ENCODE measurements around the gene CLMN. TPM values are rescaled to one million over a fixed set of nuclear protein-coding genes. Genes with fewer than 3 reads are reported as not detected.

CLMN gene
- total and polyA plus RNA-seq, 5 donors from 2014 or later, result 0.17 to 0.90 TPM; not detected in 3

DNA sequence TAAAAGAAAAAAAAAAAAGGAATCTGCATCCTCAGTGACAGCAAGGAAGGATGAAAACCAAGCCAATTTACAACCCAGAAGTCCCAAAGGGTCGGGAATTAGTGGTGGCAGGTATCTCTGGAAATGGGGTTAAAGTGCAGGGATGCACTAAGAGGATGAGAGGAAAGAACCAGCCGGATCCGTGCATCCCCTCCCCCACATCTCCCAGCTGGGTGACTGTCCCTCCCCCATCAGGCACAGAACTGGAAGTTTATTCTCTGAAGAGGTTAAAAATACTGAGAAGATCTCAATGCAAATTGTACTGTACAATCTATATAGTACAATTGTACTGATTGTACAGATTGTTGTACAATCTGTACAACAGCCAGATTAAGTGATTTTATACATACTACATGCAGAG lies 15.4 kb downstream of the CLMN start:
- Histone ChIP-seq H3K4me1 (ENCODE audit: control insufficient read depth, insufficient read depth, low read length, poor library complexity, severe bottlenecking) (no peaks in the 10 kb centered on the region), H3K9me3 (ENCODE audit: control insufficient read depth in 2 of 2, low read length in 2 of 2) (no peaks in the 10 kb centered on the region), H3K27me3 (ENCODE audit: control insufficient read depth, insufficient read depth, low read length) (no peaks in the 10 kb centered on the region), H3K27ac (ENCODE audit: insufficient read depth, low read length, poor library complexity, severe bottlenecking) (no peak overlapping the region), H3K36me3 (ENCODE audit: control insufficient read depth, insufficient read depth, low read length) (no peaks in the 10 kb centered on the region), H3K4me3 (ENCODE audit: low read depth, low read length) (no peak overlapping the region)
- H3K4me3 Mint-ChIP-seq, result no peak overlapping the region
- peaks cover 16% of the 10 kb centered on the region for H3K27me3 Mint-ChIP-seq
- ATAC-seq (ENCODE audit: low read depth in 2 of 2) (no peak), DNase-seq (no peak)
- no peak overlapping the region for H3K27ac Mint-ChIP-seq
- H3K9me3 Mint-ChIP-seq, result no peaks in the 10 kb centered on the region
- no peaks in the 10 kb centered on the region for H3K36me3 Mint-ChIP-seq
- H3K4me1 Mint-ChIP-seq, result no peaks in the 10 kb centered on the region

DNA sequence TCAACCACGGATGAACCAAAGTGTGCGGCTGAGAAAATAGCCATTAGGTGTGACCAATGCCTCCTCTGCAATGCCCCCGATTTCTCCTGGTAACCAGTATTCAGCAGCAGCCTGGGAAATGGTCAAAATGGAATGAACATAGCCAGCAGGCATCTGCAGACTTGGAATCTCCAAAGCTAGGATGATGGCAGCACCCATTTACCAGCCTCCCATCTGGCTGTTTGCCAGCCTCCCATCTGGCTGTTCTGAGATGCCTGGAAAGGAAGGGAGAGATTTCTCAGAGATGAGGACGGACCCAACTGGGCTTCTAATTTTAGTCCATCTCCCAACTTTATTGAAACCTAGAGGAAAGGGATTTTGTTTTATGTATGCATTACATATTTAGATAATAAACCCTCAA lies 16.2 kb downstream of the CLMN start:
- no peak for DNase-seq
- Mint-ChIP-seq H3K4me3 (no peak overlapping the region), H3K4me1 (no peaks in the 10 kb centered on the region), H3K27me3 (peaks cover 14% of the 10 kb centered on the region), H3K36me3 (no peaks in the 10 kb centered on the region), H3K27ac (no peak overlapping the region), H3K9me3 (no peaks in the 10 kb centered on the region)
- Histone ChIP-seq H3K4me1 (ENCODE audit: control insufficient read depth, insufficient read depth, low read length, poor library complexity, severe bottlenecking) (no peaks in the 10 kb centered on the region), H3K4me3 (ENCODE audit: low read depth, low read length) (no peak overlapping the region), H3K27me3 (ENCODE audit: control insufficient read depth, insufficient read depth, low read length) (no peaks in the 10 kb centered on the region), H3K36me3 (ENCODE audit: control insufficient read depth, insufficient read depth, low read length) (no peaks in the 10 kb centered on the region), H3K9me3 (ENCODE audit: control insufficient read depth in 2 of 2, low read length in 2 of 2) (no peaks in the 10 kb centered on the region), H3K27ac (ENCODE audit: insufficient read depth, low read length, poor library complexity, severe bottlenecking) (no peak overlapping the region)
- no peak for ATAC-seq (ENCODE audit: low read depth in 2 of 2)

DNA sequence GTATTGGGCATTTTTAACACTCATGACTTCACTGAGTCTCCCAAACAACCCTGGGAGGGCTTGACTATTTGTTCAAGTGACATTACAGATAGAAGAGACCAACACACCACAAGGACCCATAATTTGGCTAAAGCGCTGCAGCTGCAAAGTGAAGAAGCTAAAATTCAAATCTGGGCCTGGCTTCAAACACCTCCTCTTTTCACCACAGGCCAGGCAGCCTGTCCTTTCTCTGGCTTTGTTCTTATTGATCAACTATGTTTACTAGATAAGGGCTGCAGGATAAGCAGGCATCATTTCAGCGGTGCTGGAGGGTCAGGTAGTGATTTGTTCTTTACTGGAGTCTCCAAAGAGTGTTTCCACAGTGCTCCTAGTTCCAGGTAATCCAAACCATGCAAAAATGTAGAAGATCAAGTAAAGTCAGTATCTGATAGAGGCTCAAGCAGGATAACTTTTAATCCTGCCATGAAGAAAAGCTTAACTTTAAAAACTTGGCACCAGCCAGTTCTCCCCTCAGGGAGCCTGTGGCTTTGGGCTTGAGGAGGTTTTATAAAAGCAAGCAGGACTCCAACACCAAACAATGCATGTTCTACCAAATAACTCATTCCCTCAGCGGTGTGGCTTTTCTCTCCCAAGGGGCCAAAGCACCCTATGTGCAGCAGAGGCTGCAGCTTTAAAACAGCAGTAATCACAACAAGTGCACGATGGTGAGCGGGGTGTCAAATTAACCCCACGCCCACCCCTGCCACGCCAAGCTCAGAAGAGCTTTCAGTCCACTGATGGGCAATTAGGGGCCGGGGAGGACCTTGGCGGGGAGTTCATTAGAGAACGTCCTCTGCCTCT lies 16.8 kb downstream of the CLMN start:
- Mint-ChIP-seq H3K4me3 (no peak overlapping the region), H3K9me3 (no peaks in the 10 kb centered on the region), H3K4me1 (no peaks in the 10 kb centered on the region), H3K36me3 (no peaks in the 10 kb centered on the region), H3K27me3 (peaks cover 14% of the 10 kb centered on the region), H3K27ac (no peak overlapping the region)
- H3K36me3 ChIP-seq (ENCODE audit: control insufficient read depth, insufficient read depth, low read length), result no peaks in the 10 kb centered on the region
- H3K27ac ChIP-seq (ENCODE audit: insufficient read depth, low read length, poor library complexity, severe bottlenecking), result no peak overlapping the region
- no peak overlapping the region for H3K4me3 ChIP-seq (ENCODE audit: low read depth, low read length)
- H3K27me3 ChIP-seq (ENCODE audit: control insufficient read depth, insufficient read depth, low read length), result no peaks in the 10 kb centered on the region
- no peaks in the 10 kb centered on the region for H3K9me3 ChIP-seq (ENCODE audit: control insufficient read depth in 2 of 2, low read length in 2 of 2)
- no peak for DNase-seq
- no peak for ATAC-seq (ENCODE audit: low read depth in 2 of 2)
- no peaks in the 10 kb centered on the region for H3K4me1 ChIP-seq (ENCODE audit: control insufficient read depth, insufficient read depth, low read length, poor library complexity, severe bottlenecking)

DNA sequence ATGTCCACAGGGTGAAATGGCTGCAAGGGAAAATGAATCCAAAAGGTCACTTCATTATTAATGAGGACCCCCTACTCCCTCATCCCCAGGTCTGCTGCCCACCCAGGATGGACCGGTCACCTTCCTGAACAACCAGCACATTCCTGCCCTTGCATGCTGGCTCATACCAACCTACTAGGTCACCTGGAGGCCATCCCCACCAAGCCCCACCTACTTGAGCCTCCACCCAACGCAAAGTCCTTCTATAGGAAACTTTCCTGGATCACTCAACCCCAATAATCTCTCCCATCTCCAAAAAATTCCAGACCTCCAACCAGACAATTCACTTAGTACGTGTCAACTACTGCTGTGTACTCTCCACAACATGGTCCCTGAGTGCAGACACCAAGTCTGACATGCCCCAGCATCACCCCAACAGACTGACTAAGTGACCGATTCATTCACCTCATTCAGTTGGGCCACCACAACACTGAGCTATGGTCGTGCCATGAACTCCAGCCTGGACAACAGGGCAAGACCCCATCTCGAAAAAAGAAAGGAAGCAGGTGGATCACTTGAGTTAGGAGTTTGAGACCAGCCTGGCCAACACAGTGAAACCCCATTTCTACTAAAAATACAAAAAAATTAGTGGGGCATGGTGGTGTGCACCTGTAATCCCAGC lies 18.1 kb downstream of the CLMN start:
- Histone ChIP-seq H3K4me3 (ENCODE audit: low read depth, low read length) (no peak overlapping the region), H3K27me3 (ENCODE audit: control insufficient read depth, insufficient read depth, low read length) (no peaks in the 10 kb centered on the region), H3K27ac (ENCODE audit: insufficient read depth, low read length, poor library complexity, severe bottlenecking) (no peak overlapping the region), H3K36me3 (ENCODE audit: control insufficient read depth, insufficient read depth, low read length) (no peaks in the 10 kb centered on the region), H3K4me1 (ENCODE audit: control insufficient read depth, insufficient read depth, low read length, poor library complexity, severe bottlenecking) (no peaks in the 10 kb centered on the region), H3K9me3 (ENCODE audit: control insufficient read depth in 2 of 2, low read length in 2 of 2) (no peaks in the 10 kb centered on the region)
- Mint-ChIP-seq H3K4me3 (no peak overlapping the region), H3K27ac (no peak overlapping the region), H3K27me3 (peaks cover 14% of the 10 kb centered on the region), H3K4me1 (no peaks in the 10 kb centered on the region), H3K36me3 (no peaks in the 10 kb centered on the region), H3K9me3 (no peaks in the 10 kb centered on the region)
- DNase-seq (no peak), ATAC-seq (ENCODE audit: low read depth in 2 of 2) (no peak)

DNA sequence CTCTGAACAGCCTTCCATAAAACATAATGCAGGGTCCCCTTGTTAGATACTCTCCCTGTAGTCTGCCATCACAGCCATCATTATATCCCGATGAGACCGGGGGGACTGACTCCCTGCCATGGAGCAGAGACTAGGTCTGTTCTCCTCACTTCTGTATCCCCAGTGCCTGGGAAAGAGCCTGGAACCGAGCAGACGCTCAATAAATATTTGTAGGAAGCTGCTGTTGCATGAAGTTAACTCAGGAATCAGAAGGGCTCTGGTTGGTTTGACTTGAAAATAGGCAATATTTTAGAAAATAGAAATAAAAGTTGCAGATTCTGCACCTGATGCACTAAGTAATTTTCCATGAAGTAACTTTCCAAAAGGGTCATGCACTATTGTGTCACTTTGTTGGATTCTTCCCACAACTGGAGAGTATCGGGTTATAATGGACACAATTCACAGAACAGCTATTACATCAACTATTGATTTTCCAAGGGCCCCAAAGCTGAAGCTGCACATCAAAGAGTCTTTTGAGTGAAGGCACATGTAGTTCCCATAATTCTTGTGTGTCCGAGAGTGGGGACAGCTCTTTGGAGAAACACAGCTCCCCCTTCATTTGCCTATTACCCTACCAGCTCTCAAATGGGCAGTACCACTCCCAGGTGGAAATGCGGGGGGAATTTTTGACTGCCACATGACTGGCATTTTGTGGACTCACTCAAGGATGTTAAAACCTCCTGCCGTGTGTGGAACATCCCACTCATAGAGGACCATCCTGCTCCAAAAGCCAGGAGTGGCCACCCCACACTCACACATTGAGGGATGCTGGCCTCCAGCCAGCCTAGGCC lies 18.8 kb downstream of the CLMN start:
- H3K27ac Mint-ChIP-seq, result no peak overlapping the region
- ATAC-seq (ENCODE audit: low read depth in 2 of 2), result no peak
- Histone ChIP-seq H3K27ac (ENCODE audit: insufficient read depth, low read length, poor library complexity, severe bottlenecking) (no peak overlapping the region), H3K36me3 (ENCODE audit: control insufficient read depth, insufficient read depth, low read length) (no peaks in the 10 kb centered on the region), H3K27me3 (ENCODE audit: control insufficient read depth, insufficient read depth, low read length) (no peaks in the 10 kb centered on the region), H3K4me1 (ENCODE audit: control insufficient read depth, insufficient read depth, low read length, poor library complexity, severe bottlenecking) (no peaks in the 10 kb centered on the region), H3K9me3 (ENCODE audit: control insufficient read depth in 2 of 2, low read length in 2 of 2) (no peaks in the 10 kb centered on the region), H3K4me3 (ENCODE audit: low read depth, low read length) (no peak overlapping the region)
- peaks cover 14% of the 10 kb centered on the region for H3K27me3 Mint-ChIP-seq
- H3K4me3 Mint-ChIP-seq, result no peak overlapping the region
- H3K9me3 Mint-ChIP-seq, result peaks cover 0 to 1% (median 0%) of the 10 kb centered on the region in 7 donors
- no peaks in the 10 kb centered on the region for H3K4me1 Mint-ChIP-seq
- H3K36me3 Mint-ChIP-seq, result no peaks in the 10 kb centered on the region
- DNase-seq, result no peak

DNA sequence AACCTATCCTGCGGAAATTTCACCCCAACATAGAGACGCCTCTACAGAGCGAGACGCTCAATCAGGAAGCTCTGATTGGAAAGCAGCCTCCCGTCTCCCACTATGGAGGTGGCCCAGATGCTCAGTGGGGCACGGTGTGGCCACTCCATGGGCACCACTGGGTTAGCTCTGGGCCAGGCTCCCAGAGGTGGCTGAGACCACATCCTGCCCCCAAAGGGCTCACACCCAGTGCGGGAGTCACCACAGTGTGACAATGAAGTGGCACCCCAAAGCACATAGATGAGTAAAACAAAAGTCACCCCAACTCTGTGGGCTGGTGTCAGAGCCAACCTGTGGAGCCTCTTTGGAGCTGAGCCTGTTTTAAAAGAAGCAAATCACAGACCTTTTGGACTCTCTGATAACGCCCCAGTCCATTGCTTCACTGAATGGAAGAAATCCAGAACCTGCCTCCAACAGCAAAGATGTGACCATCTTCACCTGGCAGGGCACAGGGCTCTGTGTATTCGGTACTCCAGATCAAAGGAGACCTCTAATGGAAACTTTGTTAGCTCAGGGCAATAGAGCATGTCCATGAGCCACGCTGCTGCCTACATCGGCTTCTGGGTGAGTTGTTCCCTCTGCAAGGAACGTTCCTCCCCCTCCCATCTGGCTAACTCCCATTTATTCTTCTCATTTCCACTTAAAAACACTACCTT lies 19.6 kb downstream of the CLMN start:
- Histone ChIP-seq H3K27me3 (ENCODE audit: control insufficient read depth, insufficient read depth, low read length) (no peaks in the 10 kb centered on the region), H3K9me3 (ENCODE audit: control insufficient read depth in 2 of 2, low read length in 2 of 2) (no peaks in the 10 kb centered on the region), H3K4me3 (ENCODE audit: low read depth, low read length) (no peak overlapping the region), H3K36me3 (ENCODE audit: control insufficient read depth, insufficient read depth, low read length) (no peaks in the 10 kb centered on the region), H3K4me1 (ENCODE audit: control insufficient read depth, insufficient read depth, low read length, poor library complexity, severe bottlenecking) (no peaks in the 10 kb centered on the region), H3K27ac (ENCODE audit: insufficient read depth, low read length, poor library complexity, severe bottlenecking) (no peak overlapping the region)
- Mint-ChIP-seq H3K27ac (no peak overlapping the region), H3K9me3 (peaks cover 0 to 4% (median 0%) of the 10 kb centered on the region in 7 donors), H3K4me3 (no peak overlapping the region), H3K4me1 (no peaks in the 10 kb centered on the region), H3K36me3 (no peaks in the 10 kb centered on the region), H3K27me3 (peaks cover 14% of the 10 kb centered on the region)
- DNase-seq (no peak), ATAC-seq (ENCODE audit: low read depth in 2 of 2) (no peak)

DNA sequence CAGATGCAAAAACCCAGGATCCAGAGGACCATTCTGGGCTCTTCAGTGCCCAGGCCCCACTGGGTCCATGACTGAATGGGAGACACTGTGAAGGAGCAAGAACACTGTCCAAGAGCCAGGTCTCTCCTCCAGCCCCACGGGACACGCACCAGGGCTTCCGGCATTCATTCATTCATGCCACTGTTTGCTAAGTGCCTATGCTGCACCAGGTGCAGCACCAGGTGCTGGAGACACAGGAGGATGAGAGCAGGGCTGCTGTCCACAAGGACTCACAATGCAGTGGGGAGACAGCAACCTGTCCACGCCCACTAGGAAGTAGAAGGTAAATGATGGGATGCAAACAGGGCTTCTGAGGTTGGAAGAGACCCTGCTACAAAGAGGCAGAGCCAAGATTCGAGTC lies 20.4 kb downstream of the CLMN start:
- no peaks in the 10 kb centered on the region for H3K9me3 ChIP-seq (ENCODE audit: control insufficient read depth in 2 of 2, low read length in 2 of 2)
- ATAC-seq (ENCODE audit: low read depth in 2 of 2), result no peak

More for the DNA sequence above, 20.4 kb downstream of the CLMN start:
- no peaks in the 10 kb centered on the region for H3K27me3 ChIP-seq (ENCODE audit: control insufficient read depth, insufficient read depth, low read length)
- Mint-ChIP-seq H3K36me3 (no peaks in the 10 kb centered on the region), H3K9me3 (peaks cover 0 to 6% (median 0%) of the 10 kb centered on the region in 7 donors), H3K27me3 (peaks cover 18% of the 10 kb centered on the region), H3K4me3 (no peak overlapping the region), H3K4me1 (no peaks in the 10 kb centered on the region), H3K27ac (no peak overlapping the region)
- no peak for DNase-seq
- H3K4me3 ChIP-seq (ENCODE audit: low read depth, low read length), result no peak overlapping the region
- H3K4me1 ChIP-seq (ENCODE audit: control insufficient read depth, insufficient read depth, low read length, poor library complexity, severe bottlenecking), result no peaks in the 10 kb centered on the region
- H3K36me3 ChIP-seq (ENCODE audit: control insufficient read depth, insufficient read depth, low read length), result no peaks in the 10 kb centered on the region
- H3K27ac ChIP-seq (ENCODE audit: insufficient read depth, low read length, poor library complexity, severe bottlenecking), result no peak overlapping the region

Measured in CD4-positive, CD25-positive, alpha-beta regulatory T cell (primary cell).